ENCODE results near the gene KIAA1328. TPM values are rescaled to one million over a fixed set of nuclear protein-coding genes. Genes with fewer than 3 reads are reported as not detected.
A peak's percentile ranks its signal among the peaks of the same experiment; 100 is the strongest.

KIAA1328 gene
- total and polyA plus RNA-seq, 9 of the 15 experiments (the other 6 are each of a cell fraction or from before 2014, with no cell fraction given): 4.0 to 8.6 (median 7.4) TPM

DNA sequence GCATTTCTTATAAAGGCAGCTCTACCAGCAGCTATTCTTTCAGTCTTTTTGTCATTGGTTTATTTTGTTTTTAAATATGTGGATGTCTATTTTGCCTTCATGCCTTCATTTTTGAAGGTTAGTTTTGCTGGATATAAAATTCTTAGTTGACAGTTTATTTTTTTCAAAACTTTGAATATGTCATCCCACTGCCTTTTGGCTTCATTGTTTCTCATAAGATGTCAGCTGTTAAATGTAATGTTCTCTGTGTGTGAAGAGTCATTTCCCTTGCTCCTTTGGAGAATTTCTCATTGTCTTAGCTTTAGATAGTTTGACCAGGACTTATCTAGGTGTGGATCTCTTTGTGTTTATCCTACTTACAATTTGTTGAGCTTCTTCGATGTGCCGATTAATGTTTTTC is 213.5 kb downstream of the KIAA1328 start:
- 39% methylated on average over 2 of the region's 2 CpGs for WGBS (ENCODE audit: insufficient coverage, low coverage, missing lambda C conversion rate)
- no peaks in the 10 kb centered on the region for H4K20me1 ChIP-seq (replicated peaks; ENCODE audit: control insufficient read depth, insufficient read depth, low read length)
- H3K4me3 ChIP-seq: no peak overlapping the region
- DNase-seq (ENCODE audit: extremely low read depth in 1 of 4, low spot score in 3 of 4) (no peak), ATAC-seq (no peak), FAIRE-seq (no peak)
- H3K9me1 ChIP-seq (ENCODE audit: control insufficient read depth, insufficient read depth, low read length): no peaks in the 10 kb centered on the region
- H3K27me3 ChIP-seq (ENCODE audit: control insufficient read depth in 2 of 2, insufficient read depth in 2 of 2, low read length in 2 of 2): no peaks in the 10 kb centered on the region
- no peaks in the 10 kb centered on the region for H3K36me3 ChIP-seq (ENCODE audit: control insufficient read depth, insufficient read depth, low read length)
- in situ Hi-C loops (cut with MboI): no loop called here
- H3K4me1 ChIP-seq (replicated peaks in 1 of 2; ENCODE audit: control insufficient read depth in 2 of 2, insufficient read depth in 2 of 2, low read length in 2 of 2): no peaks in the 10 kb centered on the region
- H3K27ac ChIP-seq (ENCODE audit: extremely low read depth, low read depth, low read length): no peak overlapping the region
- POLR2A ChIA-PET: no interaction called here
- no peak overlapping the region for H3K9ac ChIP-seq (ENCODE audit: insufficient read depth in 1 of 2, low read depth in 2 of 2, low read length in 2 of 2)
- no peaks in the 10 kb centered on the region; the same call in 1 of the 2 replicates for H3K9me3 ChIP-seq (replicated peaks; ENCODE audit: control insufficient read depth, insufficient read depth, low read depth, low read length)
- CTCF ChIA-PET (ENCODE audit: low intra/inter-chr PET ratio): no interaction called here
- no peaks in the 10 kb centered on the region for H3K79me2 ChIP-seq (ENCODE audit: control insufficient read depth, insufficient read depth, low read length)
- no peak overlapping the region for H2AFZ ChIP-seq (ENCODE audit: low read depth, low read length)
- no peak for TF ChIP-seq NR2F6 (CRISPR knock-in tag; IDR thresholded peaks at IDR 0.05)
- TF ChIP-seq CBX5 (IDR thresholded peaks at IDR 0.05; ENCODE audit: borderline replicate concordance, low read depth): peak; percentile 57; the same call in 1 of the 2 replicates
- 0 out of 2 replicates have a peak, but pooled peaks have one; percentile 21 for TF ChIP-seq ZFP1 (CRISPR knock-in tag; IDR thresholded peaks at IDR 0.05)
- TF ChIP-seq, protein P1, sequence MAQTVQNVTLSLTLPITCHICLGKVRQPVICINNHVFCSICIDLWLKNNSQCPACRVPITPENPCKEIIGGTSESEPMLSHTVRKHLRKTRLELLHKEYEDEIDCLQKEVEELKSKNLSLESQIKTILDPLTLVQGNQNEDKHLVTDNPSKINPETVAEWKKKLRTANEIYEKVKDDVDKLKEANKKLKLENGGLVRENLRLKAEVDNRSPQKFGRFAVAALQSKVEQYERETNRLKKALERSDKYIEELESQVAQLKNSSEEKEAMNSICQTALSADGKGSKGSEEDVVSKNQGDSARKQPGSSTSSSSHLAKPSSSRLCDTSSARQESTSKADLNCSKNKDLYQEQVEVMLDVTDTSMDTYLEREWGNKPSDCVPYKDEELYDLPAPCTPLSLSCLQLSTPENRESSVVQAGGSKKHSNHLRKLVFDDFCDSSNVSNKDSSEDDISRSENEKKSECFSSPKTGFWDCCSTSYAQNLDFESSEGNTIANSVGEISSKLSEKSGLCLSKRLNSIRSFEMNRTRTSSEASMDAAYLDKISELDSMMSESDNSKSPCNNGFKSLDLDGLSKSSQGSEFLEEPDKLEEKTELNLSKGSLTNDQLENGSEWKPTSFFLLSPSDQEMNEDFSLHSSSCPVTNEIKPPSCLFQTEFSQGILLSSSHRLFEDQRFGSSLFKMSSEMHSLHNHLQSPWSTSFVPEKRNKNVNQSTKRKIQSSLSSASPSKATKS (CRISPR knock-in tag; IDR thresholded peaks at IDR 0.05): no peak
- TF ChIP-seq SETDB1 (IDR thresholded peaks at IDR 0.05; ENCODE audit: low read length): no peak
- peak; percentile 55; the same call in 1 of the 2 replicates for TF ChIP-seq TRIM28 (IDR thresholded peaks at IDR 0.05)
- no TSS peak for BruUV-seq (replicated peaks)
- intact Hi-C loops (cut with micrococcal nuclease): no loop called here
- no peak overlapping the region for H3K4me2 ChIP-seq (ENCODE audit: insufficient read depth, low read length)

All from K562 (cell line).